Urinary bladder (tissue), 4 donors: Measurements from ENCODE around the gene SLC6A6. TPM values are rescaled to one million over a fixed set of nuclear protein-coding genes. Genes with fewer than 3 reads are reported as not detected.

Experiments
- DNase-seq: peaks from one replicate; pipeline ENCODE4 v3.0.0-alpha.2; 2015; ENCODE audit errors: extremely low spot score
- H3K27ac ChIP-seq: one replicate; pipeline ENCODE4 v1.5.1; 2013; ENCODE audit warnings: low read depth, mild to moderate bottlenecking, moderate library complexity
- H3K36me3 ChIP-seq: one replicate; pipeline ENCODE4 v1.6.1; 2013; ENCODE audit warnings: mild to moderate bottlenecking, moderate library complexity; ENCODE audit not compliant: insufficient read depth
- H3K4me1 ChIP-seq: one replicate; pipeline ENCODE4 v1.6.1; 2013; ENCODE audit warnings: mild to moderate bottlenecking, moderate library complexity; ENCODE audit not compliant: insufficient read depth
- H3K4me3 ChIP-seq: one replicate; pipeline ENCODE4 v1.5.1; 2013; ENCODE audit warnings: low read depth, low read length
- WGBS: extraction: QIAGEN DNeasy Blood & Tissue Kit; methylation state at CpG from one replicate; pipeline ENCODE4 v1.1.7; 2013; 5-methylcytosine and 5-hydroxymethylcytosine counted together
- polyA plus RNA-seq: library from polyadenylated mRNA; stranded (reverse); fragments of 200-250 nt; gene quantifications from one replicate; pipeline ENCODE4 v1.2.3, GENCODE V29; 2013
- total RNA-seq: library from RNA; depleted of rRNA; stranded (reverse); fragments of >200 nt; gene quantifications from one replicate; pipeline ENCODE4 v1.2.3, GENCODE V29; 2014
- donor health status: healthy with polysubstance abuse.
- donor health status: healthy.

The SLC6A6 gene
- total and polyA plus RNA-seq, 2 donors: 8.0 to 9.2 TPM

DNA sequence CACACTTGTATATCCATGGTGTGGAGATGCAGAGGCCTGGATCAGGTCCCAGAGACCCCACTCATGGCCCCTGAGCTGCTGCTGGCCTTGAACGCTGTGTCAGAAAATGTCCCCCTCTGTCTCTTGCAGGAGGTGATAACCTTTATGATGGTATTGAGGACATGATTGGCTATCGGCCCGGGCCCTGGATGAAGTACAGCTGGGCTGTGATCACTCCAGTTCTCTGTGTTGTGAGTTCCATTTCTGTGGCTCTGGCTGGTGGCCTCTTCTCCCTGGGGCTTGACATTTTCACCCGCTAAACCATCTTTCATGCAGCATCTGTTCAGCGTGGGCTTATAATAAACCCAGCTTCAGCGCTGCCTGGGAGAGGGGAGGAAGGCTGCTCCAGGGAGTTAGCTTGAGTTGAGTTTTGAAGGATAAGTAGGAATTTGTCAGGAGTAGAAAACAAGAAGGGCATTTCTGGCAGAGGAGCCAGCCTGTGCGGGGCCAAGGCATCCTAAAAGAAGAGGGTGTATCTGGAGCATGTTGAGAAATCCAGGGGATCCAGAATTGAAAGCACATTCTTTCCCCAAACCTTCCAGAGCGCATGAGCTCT, 76.6 kb downstream of the SLC6A6 start:
- no peak for DNase-seq
- no peak overlapping the region for H3K4me3 ChIP-seq
- no peak overlapping the region for H3K27ac ChIP-seq
- no peaks in the 10 kb centered on the region for H3K4me1 ChIP-seq
- peaks cover 3% of the 10 kb centered on the region for H3K36me3 ChIP-seq
- 86% methylated on average over 8 of the region's 8 CpGs for WGBS

- 95% methylated on average over 6 of the region's 6 CpGs for WGBS
- no peak for DNase-seq
- Histone ChIP-seq H3K27ac (no peak overlapping the region), H3K4me3 (no peak overlapping the region), H3K4me1 (no peaks in the 10 kb centered on the region), H3K36me3 (peaks cover 3% of the 10 kb centered on the region)
Measured at GRCh38 chr3:14479591-14479990, 77.2 kb downstream of the SLC6A6 start.

DNA sequence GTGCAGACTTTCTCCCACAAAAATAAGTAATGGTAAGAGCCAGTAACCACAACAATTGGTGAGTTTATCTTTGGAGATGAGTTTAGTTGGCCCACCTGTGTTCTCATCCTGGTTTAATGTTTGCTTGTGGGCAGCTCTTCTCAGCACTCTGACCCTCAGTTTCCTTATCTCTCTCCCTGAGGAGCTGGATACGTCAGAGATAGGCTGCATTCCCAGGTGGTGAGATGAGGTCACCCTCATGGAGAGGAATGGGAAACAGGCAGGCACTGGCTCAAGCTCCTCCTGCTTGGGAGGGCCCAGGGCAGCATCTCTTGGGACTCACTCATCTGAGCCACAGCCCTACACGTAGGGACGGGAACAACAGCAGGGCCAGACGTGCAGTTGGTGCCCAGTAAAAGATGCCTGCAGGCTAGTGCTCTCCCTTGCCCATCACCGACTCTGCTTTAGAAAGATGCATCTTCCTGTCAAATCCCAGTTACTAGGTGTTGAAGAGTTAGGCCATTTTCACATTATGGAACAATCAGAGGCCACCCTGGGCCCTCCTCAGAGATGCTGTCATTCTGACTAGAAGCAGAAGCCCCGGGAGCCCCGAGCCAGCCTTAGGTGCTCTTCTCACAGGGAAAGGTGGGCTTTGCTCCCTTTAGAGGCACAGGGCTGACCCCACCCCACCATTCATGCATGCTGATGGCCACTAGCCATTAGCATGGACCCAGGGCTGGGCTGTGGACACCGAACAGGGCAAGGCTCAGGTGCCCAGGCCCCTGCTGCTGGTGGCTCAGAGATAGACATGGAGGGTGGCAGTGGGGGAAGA, 78.0 kb downstream of the SLC6A6 start:
- Histone ChIP-seq H3K27ac (no peak overlapping the region), H3K4me1 (no peaks in the 10 kb centered on the region), H3K36me3 (peaks cover 3% of the 10 kb centered on the region), H3K4me3 (no peak overlapping the region)
- DNase-seq: no peak
- WGBS: 73% methylated on average over 8 of the region's 8 CpGs

- Histone ChIP-seq H3K4me1 (no peaks in the 10 kb centered on the region), H3K27ac (no peak overlapping the region), H3K36me3 (peaks cover 4% of the 10 kb centered on the region), H3K4me3 (no peak overlapping the region)
- DNase-seq: no peak
- WGBS: 87% methylated on average over 10 of the region's 10 CpGs
Measured at GRCh38 chr3:14481018-14481645, 78.7 kb downstream of the SLC6A6 start.

- 92% methylated on average over 13 of the region's 13 CpGs for WGBS
- no peaks in the 10 kb centered on the region for H3K4me1 ChIP-seq
- no peak for DNase-seq
- peaks cover 4% of the 10 kb centered on the region for H3K36me3 ChIP-seq
- H3K27ac ChIP-seq: no peak overlapping the region
- H3K4me3 ChIP-seq: no peak overlapping the region
Measured at GRCh38 chr3:14481646-14482036, 79.2 kb downstream of the SLC6A6 start.

GRCh38 chr3:14482271-14482721, 79.9 kb downstream of the SLC6A6 start:
- 57% methylated on average over 2 of the region's 2 CpGs for WGBS
- no peaks in the 10 kb centered on the region for H3K4me1 ChIP-seq
- peak; percentile 56 for DNase-seq
- H3K4me3 ChIP-seq: no peak overlapping the region
- no peak overlapping the region for H3K27ac ChIP-seq
- peaks cover 4% of the 10 kb centered on the region for H3K36me3 ChIP-seq

DNA sequence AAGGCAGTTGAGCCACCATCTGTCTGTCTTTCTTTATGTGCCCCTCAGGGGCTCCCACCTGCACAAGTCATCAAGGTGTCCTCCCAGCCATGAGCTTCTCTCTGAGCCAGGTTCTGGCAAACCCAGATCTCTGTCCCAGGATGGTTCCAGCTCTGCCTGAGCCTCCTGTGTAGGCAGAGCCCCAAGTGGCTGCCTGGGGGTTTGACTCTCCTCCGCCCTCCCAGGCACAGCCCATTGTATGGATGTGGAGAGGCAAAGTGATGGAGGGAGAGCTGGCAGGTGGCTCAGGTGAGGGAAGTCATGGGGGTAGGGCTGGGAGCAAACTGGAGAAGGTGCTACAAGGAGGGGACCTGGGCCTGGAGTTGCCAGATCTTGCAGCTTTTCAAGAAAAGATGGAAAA, 80.9 kb downstream of the SLC6A6 start:
- whole genome bisulfite sequencing: 96% methylated on average over 1 of the region's 1 CpG
- no peak overlapping the region for H3K27ac ChIP-seq
- peaks cover 4% of the 10 kb centered on the region for H3K36me3 ChIP-seq
- no peaks in the 10 kb centered on the region for H3K4me1 ChIP-seq
- H3K4me3 ChIP-seq: no peak overlapping the region
- DNase-seq: no peak

- Histone ChIP-seq H3K4me3 (no peak overlapping the region), H3K36me3 (peaks cover 2% of the 10 kb centered on the region), H3K27ac (no peak overlapping the region), H3K4me1 (no peaks in the 10 kb centered on the region)
- no peak for DNase-seq
- 91% methylated on average over 17 of the region's 17 CpGs for WGBS
Measured at GRCh38 chr3:14484741-14485140, 82.3 kb downstream of the SLC6A6 start.

GRCh38 chr3:14485981-14486380, 83.6 kb downstream of the SLC6A6 start:
- Histone ChIP-seq H3K27ac (no peak overlapping the region), H3K4me1 (no peaks in the 10 kb centered on the region), H3K36me3 (peaks cover 2% of the 10 kb centered on the region), H3K4me3 (no peak overlapping the region)
- WGBS: 94% methylated on average over 3 of the region's 3 CpGs
- DNase-seq: no peak

DNA sequence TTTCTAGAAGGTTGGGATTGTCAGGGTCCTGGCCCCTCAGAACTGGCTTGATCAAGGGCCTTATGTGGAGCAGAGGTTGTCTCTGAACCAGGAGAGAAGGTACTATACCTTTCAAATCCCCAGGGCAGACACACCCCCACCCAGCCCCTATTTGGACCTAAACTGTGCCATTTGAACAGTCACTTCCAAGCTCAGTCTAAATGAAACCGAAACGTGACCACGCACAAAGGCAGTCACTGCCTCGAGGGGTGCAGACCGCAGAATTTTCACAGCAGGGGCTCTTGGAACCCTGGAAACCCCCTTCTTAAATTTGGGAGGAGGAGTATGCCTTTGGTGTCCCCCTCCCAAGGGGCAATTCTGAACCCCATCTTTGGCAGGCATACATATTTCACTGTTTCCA, 84.1 kb downstream of the SLC6A6 start:
- DNase-seq: no peak
- H3K27ac ChIP-seq: no peak overlapping the region
- no peak overlapping the region for H3K4me3 ChIP-seq
- peaks cover 2% of the 10 kb centered on the region for H3K36me3 ChIP-seq
- no peaks in the 10 kb centered on the region for H3K4me1 ChIP-seq
- WGBS: 95% methylated on average over 5 of the region's 5 CpGs

GRCh38 chr3:14487086-14487485, 84.7 kb downstream of the SLC6A6 start:
- Histone ChIP-seq H3K4me3 (no peak overlapping the region), H3K27ac (no peak overlapping the region), H3K36me3 (peaks cover 2% of the 10 kb centered on the region), H3K4me1 (no peaks in the 10 kb centered on the region)
- WGBS: 94% methylated on average over 8 of the region's 8 CpGs
- no peak for DNase-seq

- no peak overlapping the region for H3K4me3 ChIP-seq
- H3K4me1 ChIP-seq: no peaks in the 10 kb centered on the region
- no peak for DNase-seq
- peaks cover 2% of the 10 kb centered on the region for H3K36me3 ChIP-seq
- WGBS: 81% methylated on average over 7 of the region's 7 CpGs
- H3K27ac ChIP-seq: no peak overlapping the region
Measured at GRCh38 chr3:14487821-14488220, 85.4 kb downstream of the SLC6A6 start.

- no peak overlapping the region for H3K4me3 ChIP-seq
- 56% methylated on average over 7 of the region's 7 CpGs for WGBS
- peaks cover 2% of the 10 kb centered on the region for H3K36me3 ChIP-seq
- H3K27ac ChIP-seq: no peak overlapping the region
- no peaks in the 10 kb centered on the region for H3K4me1 ChIP-seq
- DNase-seq: no peak
Measured at GRCh38 chr3:14488286-14489041, 86.1 kb downstream of the SLC6A6 start.
